Right lung (tissue), 10 donors: ENCODE results near the gene ELL2. TPM values are rescaled to one million over a fixed set of nuclear protein-coding genes. Genes with fewer than 3 reads are reported as not detected.

Experiments
- DNase-seq, 2 donors: peaks; one replicate each; pipeline ENCODE4 v3.0.0-alpha.2; 2013
- long read RNA-seq, 8 donors: transcript quantifications; one replicate each; lab custom pipeline, GENCODE V29; 2026
- polyA plus RNA-seq, 5 donors: library from polyadenylated mRNA; unstranded; fragments of 120-200 nt; gene quantifications; one replicate each; pipeline versions ENCODE4 v1.2.1 to v1.2.3, GENCODE V29; 2013; ENCODE audit warnings: inconsistent platforms in 1 of 5, low replicate concordance in 1 of 5; ENCODE audit not compliant: insufficient read length in 5 of 5, insufficient read depth in 1 of 5

ELL2 gene
- polyA plus RNA-seq, result 10 to 100 TPM; 16.4 to 27.1 (median 20.9) TPM
- long read RNA-seq, donor 1, partial matches to known transcripts, result 5 of 6 reads
- long read RNA-seq, donor 1, other reads (novel, unspliced or antisense), result 0 of 6 reads
- long read RNA-seq, donor 2, result 0 reads
- long read RNA-seq, donor 3, result 0 reads
- long read RNA-seq, donor 4, partial matches to known transcripts, result 5 of 7 reads
- long read RNA-seq, donor 4, other reads (novel, unspliced or antisense), result 0 of 7 reads
- long read RNA-seq, donor 5, partial matches to known transcripts, result 5 of 5 reads
- long read RNA-seq, donor 5, other reads (novel, unspliced or antisense), result 0 of 5 reads
- long read RNA-seq, donor 6, full-length matches to known transcripts, result 2 of 2 reads
- long read RNA-seq, donor 6, partial matches to known transcripts, result 0 of 2 reads
- long read RNA-seq, donor 6, other reads (novel, unspliced or antisense), result 0 of 2 reads
- long read RNA-seq, donor 7, result 0 reads
- long read RNA-seq, donor 8, result 0 reads

DNA sequence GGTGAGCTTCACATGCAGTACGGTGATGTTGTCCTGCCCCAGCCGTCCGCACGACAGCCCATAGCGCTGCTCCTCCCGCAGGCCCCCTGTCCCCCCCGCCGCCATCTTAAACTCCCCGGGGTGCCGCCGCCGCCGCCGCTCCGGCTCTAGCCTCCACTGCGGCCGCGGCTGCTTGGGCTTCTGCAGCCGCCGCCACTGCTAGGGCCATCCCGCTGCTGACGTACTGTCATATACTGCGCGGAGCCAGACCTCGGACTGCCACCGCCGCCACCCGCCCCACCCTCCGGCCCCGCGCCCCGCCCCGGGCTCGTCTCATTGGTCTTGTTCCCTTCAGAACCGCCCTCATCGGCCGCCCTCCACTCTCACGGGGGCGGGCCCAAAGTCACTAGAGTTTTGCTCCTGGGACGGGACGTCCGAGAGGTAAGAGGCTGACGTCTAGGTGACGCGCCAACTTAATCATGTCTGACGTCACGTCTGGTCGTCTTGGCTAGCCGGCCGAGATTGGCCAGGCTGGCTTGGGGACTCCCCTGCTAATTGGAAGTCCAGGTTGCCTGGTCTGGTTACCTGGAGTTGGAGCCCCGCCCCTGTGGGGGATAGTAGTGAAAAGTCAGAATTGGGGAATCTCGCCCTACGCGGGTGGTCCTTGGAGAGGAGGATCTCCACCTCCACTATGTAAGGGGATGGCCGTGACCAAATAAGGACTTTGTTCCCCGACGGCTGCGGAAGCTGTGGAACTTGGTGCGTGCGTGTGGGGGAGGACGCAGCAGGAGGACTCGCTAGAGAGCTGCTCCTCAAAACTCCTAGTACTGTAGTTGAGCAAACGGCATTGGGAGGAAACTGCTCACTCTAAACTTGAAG is at the start of gene ELL2:
Gene ELL2 (minus strand): TSS at position 235 of the 858 bp plus-strand sequence. CDS start 130 bp downstream, at position 105.
- peak; percentile 93 for DNase-seq

DNA sequence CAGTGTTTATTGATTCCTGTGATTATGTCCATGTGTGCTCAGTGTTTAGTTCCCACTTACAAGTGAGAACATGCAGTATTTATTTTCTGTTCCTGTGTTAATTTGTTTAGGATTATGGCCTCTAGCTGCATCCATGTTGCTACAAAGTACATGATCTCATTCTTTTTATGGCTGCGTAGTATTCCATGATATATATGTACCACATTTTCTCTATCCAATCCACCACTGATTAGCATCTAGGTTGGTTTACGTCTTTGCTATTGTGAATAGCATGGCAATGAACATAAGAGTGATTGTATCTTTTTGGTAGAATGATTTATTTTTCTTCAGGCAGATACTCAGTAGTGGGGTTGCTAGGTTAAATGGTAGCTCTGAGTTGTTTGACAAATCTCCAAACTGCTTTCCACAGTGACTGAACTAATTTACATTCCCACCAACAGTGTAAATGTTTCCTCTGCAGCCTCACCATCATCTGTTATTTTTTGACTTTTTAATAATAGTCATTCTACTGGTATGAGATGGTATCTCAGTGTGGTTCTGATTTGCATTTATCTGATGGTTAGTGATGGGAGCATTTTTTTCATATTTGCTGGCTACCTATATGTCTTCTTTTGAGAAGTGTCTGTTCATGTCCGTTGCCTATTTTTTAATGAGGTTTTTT is 47.5 kb upstream of the ELL2 start:
- no peak for DNase-seq

DNA sequence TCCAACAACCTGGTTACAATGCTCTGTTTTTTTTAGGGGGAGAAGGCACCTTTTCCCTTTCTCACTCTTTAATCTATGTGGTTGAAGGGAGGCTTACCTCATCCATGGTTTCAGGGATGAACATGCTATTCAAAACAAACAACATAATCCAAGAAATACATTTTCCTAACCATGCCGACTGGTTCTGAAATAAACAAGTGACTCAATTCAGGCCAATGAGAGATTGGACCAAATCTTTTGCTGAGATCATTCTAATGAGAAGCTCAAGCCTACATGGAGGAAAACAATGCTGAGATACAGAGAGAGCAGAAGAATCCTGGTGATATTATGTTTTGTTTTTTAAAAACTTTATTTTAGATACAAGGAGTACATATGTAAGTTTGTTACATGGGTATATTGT is 46.8 kb upstream of the ELL2 start:
- no peak for DNase-seq

DNA sequence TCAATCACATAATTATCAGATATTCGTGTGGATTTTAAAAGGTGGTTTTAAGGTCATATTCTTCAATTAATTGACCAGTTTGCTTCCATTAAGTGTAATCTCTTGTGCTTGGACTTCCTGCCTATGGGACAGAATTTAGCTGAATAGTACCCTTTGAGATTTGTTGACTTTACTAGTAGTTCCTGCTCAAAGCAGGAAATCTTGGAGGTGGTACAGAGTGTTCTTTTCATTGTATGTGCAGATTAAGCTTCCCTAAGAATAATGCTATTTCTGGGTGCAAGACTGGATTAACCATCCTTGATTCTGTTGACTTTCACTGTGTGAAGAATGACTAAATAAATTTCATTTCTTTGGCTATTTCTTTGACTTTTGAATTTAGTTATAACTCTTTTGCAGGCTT is 45.4 kb upstream of the ELL2 start:
- no peak for DNase-seq

DNA sequence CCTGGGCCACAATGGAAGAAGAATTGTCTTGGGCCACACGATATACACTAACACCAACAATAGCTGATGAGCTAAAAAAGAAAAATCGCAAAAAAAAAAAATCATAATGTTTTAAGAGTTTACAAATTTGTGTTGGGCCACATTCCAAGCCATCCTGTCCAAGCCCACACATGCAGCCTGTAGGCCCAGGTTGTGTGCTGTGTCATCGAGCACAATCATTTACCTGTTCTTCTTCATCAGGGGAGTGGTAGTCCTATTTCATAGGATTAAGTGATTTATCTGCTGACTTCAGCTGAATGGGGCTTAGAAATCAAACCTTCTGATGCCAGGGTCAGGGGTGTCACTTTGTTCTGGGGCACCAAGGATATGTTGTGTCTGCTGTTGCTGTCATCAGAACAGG is 44.6 kb upstream of the ELL2 start:
- DNase-seq, result no peak

DNA sequence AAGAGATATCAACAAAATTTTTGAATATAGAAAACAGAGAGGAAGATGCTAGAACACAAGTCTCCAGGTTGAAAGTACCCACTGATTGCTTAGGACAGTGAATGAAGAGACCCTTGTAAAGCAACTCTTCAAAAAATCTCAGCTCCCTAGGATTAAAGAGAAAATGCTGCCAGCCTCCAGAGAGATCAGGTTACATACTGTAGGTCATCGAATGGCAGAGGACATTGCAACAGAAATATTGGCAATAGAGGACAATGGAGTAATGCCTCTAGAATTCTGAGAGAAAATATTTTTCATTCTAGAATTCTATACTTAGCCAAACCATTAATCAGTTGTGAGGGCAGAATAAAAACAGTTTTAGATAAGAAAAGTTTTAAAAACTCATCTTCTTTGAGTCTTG is 43.1 kb upstream of the ELL2 start:
- no peak for DNase-seq

DNA sequence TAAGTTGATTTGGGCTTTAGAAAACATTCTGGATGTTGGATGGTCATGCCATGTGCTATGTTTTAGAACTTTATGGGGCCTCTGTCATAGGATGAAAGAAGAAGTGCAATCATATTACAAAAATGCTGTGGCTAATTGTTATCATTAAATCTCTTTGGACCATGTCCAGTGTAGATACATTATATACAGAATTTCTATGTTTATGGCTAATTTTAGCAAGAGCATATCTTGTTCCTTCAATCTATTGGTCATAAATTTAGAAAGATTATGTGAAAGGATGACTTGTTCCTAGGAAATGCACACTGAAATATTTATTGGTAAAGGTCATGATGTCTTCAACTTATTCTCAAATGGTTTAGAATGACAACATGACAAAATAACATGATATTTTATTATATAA is 42.4 kb upstream of the ELL2 start:
- no peak for DNase-seq

DNA sequence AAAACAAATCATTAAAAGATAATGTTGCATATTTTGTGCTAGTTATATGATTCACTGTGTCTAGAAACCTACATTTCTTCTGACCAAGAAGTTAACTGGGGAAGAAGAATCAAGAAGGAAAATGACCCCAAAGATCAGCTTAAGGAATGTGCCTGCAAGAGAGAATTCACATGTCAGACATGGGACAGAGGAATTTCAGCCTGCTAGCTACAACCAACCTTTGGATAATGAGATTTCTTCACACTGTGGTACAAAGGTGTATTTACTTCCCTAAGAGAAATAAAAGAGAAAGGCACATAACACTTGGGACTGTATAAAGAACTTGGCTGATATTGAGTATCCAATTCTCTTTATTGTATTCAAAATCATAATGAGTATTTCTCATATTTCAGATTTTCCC is 39.6 kb upstream of the ELL2 start:
- no peak for DNase-seq

DNA sequence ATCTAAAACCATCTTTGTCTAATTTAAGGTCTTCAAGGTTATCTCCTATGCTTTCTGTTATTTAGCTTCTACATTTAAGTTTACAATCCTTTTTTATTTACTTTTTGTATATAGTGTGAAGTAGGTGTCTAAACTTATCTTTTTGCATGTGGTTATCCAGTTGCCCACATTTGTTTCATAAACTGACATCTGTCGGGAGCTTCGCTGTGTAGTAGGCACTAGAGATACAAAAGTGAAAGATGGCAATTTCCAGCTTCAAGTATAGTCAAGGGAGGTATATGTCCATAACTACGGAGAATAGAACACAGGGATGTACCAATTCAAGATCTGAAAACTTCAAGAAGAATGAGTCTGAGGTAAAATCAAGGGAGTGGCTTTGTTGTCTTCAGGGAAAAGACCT is 38.7 kb upstream of the ELL2 start:
- DNase-seq, result no peak

DNA sequence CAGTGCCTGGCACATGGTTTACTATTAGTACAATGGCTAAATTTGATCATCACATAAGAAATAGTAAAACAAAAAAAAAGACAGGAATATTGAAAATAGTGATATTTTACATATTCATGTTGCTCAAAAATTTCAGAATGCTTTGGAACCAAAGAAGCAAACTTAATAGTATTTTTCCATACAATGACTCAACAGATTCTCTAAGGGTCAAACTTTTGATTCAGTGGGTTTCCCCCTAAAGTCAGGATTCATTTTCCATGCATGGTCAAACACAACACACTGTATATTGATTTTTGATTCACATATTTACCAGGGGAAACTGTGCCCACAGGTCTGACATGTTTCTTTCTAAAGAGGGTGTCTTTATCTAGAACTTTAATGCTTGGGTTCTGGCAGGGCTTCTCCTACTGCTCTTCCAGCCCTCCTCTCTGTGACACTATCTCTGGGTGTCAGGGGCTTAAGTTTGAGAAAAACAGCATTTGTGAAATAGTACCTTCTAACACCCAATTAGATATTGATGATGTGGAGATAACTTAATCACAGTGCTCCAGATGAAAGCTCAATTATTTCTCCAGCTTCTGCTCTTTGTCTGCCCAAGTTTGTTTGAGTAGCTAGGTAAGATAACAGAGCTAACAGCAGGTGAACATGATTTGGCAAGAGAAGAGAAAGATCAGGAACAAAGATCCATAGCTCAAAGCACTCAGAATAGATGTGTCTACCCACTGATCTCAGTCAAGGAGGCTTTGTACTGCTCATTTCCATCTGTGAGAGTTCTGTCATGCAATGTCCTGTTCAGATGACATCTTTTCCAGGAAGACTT is 35.5 kb upstream of the ELL2 start:
- no peak for DNase-seq

DNA sequence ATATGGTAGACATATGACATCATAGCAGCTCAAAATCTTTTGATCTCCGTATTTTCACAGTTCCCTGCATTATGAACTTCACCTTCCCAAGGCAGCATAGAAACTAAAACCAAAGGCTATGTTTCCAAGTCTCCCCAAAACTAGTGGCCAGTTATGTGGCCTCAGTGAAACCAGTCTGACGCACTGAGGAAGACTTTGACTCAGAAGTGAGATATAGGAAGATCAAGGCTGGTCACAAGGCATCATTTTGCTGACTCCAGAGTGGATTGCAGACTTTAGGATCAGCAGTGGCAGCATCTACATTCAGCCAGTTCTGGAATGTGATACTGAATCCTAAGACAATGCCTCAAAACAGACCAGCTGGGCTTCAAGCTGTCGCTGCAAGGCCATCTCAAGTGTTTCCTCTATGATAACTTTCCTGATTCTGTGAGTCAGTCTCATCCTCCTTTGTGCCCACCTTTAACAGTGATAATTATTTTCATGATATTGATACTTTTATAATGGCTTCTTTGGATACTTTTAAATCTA is 34.4 kb upstream of the ELL2 start:
- no peak for DNase-seq

DNA sequence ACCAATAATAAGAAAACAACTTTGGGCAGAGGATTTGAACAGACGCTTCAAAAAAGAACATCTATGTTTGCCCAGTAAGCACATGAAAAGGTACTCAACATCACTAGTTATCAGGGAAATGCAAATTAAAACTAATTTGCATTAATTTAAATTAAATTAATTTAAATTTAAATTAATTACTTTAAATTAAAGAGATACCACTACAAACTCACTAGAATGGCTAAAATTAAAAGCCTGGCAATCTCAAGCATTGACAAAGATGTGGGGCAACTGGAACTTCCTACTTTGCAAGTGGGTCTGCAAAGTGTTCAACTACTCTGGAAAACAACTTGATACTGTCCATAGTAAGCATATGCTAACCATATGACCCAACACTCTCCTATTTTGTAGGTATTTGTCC is 32.1 kb upstream of the ELL2 start:
- no peak for DNase-seq

DNA sequence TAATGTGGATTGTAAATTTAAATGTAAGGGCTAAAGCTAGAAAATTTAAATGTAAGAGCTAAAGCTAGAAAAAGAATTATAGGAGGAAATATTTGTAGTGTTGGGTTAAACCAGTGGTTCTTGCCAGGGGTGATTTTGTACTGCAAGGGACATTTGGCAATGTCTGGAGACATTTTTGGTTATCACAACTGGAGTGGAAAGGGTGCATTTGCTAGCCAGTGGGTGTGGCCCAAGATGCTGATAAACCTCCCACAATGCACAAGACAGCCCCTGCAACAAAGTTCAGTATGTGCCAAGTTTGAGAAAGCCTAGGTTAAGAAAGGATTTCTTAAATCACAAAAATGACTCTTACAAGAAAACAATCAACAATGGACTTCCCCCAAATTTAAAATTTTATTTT is 31.6 kb upstream of the ELL2 start:
- no peak for DNase-seq

DNA sequence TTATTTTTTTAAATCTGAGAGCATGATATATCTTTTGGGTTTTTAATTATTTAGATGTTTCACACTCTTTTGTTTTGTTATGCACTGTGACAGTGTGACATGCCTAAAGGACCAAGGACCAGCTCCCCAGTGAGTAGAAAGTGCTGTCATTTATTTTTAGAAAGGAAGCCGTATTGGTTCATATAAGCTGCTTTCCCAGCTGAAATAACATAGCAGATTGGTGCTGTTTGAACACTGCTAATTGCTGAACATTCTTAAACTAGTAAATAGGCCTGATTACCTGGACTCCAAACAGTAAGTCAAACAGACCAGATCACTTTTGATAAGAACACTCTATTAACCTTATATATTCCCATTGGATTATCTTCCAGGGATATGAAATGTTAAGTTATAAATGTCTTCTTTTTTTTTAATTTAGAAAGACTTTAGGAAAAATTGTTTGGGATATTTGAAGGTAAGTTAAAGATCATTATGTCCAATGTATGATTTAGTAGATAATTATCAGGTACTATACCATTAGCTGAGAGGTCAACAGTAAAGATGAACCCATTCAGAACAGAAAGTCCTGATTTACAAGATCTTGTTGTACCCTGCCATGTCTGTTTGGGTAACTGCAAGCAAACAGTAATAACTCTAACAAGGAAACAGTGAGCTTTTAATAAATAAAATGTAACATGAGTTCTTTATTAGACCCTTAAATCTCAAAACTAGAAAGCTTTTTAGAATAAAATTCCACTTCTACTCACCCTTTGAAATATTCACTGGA is 27.8 kb upstream of the ELL2 start:
- no peak for DNase-seq

DNA sequence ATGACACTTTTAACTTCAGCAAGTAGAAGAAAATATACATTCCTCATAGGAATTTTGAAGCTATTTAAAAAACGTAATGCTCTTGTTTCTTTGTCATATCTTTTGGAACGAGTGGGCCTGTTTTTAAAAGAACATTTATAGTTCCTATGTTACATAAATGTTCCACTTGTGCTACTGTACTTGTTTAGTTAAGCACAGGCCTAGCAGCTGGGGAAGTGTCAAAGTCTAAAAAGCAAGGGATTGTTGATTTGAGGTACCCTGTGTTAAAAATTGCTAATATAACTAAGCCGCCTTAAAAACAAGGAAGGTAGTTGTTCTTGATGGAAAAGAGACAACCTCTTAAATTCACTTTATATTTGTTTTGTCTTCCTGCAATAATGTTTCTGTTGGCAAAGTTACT is 27.2 kb upstream of the ELL2 start:
- no peak for DNase-seq

DNA sequence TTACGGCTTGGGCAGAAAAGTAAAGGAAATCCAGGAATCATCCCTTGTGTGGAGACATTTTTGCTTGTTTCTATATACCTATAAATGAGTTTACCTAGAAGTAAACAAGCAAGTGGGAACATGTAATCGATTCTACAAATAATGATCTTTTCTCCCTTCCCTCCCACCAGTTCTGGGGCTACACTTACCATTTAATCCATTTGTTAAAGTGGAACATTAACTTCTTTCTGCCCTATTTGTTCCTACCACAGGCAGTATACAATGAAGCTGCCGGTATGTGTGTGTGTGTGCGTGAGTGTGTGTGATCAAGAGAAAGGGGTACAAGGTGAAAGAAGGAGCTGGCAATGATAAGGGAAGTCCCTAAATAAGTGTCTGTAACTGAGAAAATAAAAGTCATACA is 26.4 kb upstream of the ELL2 start:
- no peak for DNase-seq

DNA sequence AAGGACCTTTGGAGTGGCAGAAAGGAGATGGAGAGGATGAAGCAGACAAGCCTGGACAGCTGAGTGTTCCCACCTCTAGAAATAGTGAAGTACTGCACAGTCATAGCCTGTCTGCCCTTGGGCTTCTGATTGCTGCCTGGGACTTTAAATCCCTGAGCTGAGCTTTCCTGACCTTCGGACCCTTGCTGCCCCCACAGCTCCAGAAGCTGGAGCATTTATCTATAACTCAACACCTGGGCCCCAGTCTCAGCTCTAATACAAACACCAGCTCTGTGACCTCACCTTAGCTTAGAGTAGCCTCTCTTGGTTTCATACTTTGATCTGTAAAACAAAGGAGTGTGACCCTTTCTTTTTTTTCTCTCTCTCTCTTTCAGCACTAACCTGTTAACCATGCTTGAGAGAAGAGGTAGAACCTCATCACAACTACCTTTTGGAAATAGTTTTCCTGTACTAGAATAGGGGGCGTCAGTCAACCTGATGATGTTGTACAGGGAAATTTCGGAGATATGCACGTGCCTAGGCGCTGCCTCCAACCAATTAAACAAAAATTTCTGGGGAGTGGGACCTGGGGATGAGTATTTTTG is 25.4 kb upstream of the ELL2 start:
- no peak for DNase-seq

DNA sequence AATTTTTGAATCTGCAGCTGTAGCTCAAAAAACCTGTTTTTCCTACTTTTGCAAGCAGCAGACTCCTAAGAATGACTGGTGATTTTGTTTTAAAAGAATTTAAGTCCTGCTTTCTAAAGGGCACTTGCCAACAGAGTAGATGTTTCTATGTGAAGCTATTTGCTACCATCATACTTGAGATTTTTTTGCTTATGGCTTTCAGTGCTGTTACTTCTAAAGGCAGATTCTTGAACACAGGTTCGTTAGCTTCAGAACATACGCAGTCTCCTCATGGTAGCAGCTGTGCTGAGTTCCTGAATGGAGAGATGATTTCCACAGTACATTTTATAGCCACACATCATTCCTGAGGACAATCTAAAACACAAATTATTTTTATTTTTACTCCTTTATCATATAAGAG is 24.4 kb upstream of the ELL2 start:
- DNase-seq, result no peak

DNA sequence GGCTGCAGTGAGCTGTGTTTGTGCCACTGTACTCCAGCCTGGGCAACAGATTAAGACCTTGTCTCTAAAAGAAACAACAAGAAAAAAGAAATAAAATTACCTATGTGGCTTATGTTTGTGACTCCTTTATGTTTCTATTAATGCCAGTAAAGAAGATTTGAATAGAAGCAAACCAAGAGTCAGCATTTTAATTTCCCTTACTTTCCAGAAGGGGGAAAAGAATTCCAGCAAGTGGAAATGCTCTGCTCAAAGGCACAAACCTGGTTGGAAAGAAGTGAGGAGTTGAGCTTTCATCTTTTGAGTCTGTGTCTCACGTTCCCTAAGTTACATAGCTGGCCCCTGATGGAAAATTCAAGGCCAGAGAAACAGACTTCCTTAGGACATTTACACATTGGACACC is 23.6 kb upstream of the ELL2 start:
- DNase-seq, result no peak
